ENCODE measurements around the gene FAM199X.

FAM199X gene

GRCh38 chrX:104156630-104157529 lies 9.4 kb upstream of the FAM199X start, which contains the start of gene SLC25A53:
TSS of gene SLC25A53 (minus strand) at chrX:104157009. CDS start at chrX:104105257, 51,752 bp downstream.
- H3K4me3 ChIP-seq (ENCODE audit: control insufficient read depth, low read depth, low read length), result peak within 1 kb of the TSS; percentile 79
- peak; percentile 10 for DNase-seq (ENCODE audit: low read depth)
- no peak for TF ChIP-seq CTCF (IDR thresholded peaks at IDR 0.05; ENCODE audit: control insufficient read depth, insufficient read depth, low read depth, low read length, missing control alignments)

GRCh38 chrX:104166735-104167436 lies 633 bp downstream of the FAM199X start:
- DNase-seq (ENCODE audit: low read depth), result no peak
- TF ChIP-seq CTCF (IDR thresholded peaks at IDR 0.05; ENCODE audit: control insufficient read depth, insufficient read depth, low read depth, low read length, missing control alignments), result no peak
- H3K4me3 ChIP-seq (ENCODE audit: control insufficient read depth, low read depth, low read length), result peak overlapping the region; percentile 94

GRCh38 chrX:104168127-104168526 lies 1.9 kb downstream of the FAM199X start:
- no peak overlapping the region for H3K4me3 ChIP-seq (ENCODE audit: control insufficient read depth, low read depth, low read length)
- TF ChIP-seq CTCF (IDR thresholded peaks at IDR 0.05; ENCODE audit: control insufficient read depth, insufficient read depth, low read depth, low read length, missing control alignments), result no peak

GRCh38 chrX:104172121-104172520 lies 5.9 kb downstream of the FAM199X start:
- no peak for TF ChIP-seq CTCF (IDR thresholded peaks at IDR 0.05; ENCODE audit: control insufficient read depth, insufficient read depth, low read depth, low read length, missing control alignments)
- no peak for DNase-seq (ENCODE audit: low read depth)
- H3K4me3 ChIP-seq (ENCODE audit: control insufficient read depth, low read depth, low read length), result no peak overlapping the region

More at GRCh38 chrX:104168127-104168526, 1.9 kb downstream of the FAM199X start:
- no peak for DNase-seq (ENCODE audit: low read depth)

GRCh38 chrX:104172788-104173187 lies 6.5 kb downstream of the FAM199X start:
- no peak for TF ChIP-seq CTCF (IDR thresholded peaks at IDR 0.05; ENCODE audit: control insufficient read depth, insufficient read depth, low read depth, low read length, missing control alignments)
- no peak for DNase-seq (ENCODE audit: low read depth)
- H3K4me3 ChIP-seq (ENCODE audit: control insufficient read depth, low read depth, low read length), result no peak overlapping the region

GRCh38 chrX:104173841-104174240 lies 7.6 kb downstream of the FAM199X start:
- TF ChIP-seq CTCF (IDR thresholded peaks at IDR 0.05; ENCODE audit: control insufficient read depth, insufficient read depth, low read depth, low read length, missing control alignments), result no peak
- DNase-seq (ENCODE audit: low read depth), result no peak
- no peak overlapping the region for H3K4me3 ChIP-seq (ENCODE audit: control insufficient read depth, low read depth, low read length)

Measured in AG09309 (cell line).